ENCODE measurements around the gene SLIT3.

GRCh38 chr5:169001394-169001793 lies 299.5 kb downstream of the SLIT3 start:
- TF ChIP-seq, protein P1, sequence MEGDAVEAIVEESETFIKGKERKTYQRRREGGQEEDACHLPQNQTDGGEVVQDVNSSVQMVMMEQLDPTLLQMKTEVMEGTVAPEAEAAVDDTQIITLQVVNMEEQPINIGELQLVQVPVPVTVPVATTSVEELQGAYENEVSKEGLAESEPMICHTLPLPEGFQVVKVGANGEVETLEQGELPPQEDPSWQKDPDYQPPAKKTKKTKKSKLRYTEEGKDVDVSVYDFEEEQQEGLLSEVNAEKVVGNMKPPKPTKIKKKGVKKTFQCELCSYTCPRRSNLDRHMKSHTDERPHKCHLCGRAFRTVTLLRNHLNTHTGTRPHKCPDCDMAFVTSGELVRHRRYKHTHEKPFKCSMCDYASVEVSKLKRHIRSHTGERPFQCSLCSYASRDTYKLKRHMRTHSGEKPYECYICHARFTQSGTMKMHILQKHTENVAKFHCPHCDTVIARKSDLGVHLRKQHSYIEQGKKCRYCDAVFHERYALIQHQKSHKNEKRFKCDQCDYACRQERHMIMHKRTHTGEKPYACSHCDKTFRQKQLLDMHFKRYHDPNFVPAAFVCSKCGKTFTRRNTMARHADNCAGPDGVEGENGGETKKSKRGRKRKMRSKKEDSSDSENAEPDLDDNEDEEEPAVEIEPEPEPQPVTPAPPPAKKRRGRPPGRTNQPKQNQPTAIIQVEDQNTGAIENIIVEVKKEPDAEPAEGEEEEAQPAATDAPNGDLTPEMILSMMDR (IDR thresholded peaks at IDR 0.05), result no peak
- TF ChIP-seq POLR2A (IDR thresholded peaks at IDR 0.05), result no peak
